Activated CD4-positive, alpha-beta T cell treated with anti-CD3 and anti-CD28 coated beads, Interleukin-2, amount 50 U/mL, for 24 hours (primary cell): ENCODE measurements around the gene ULK4.
"Not testable (repeated sequence)": the region's sequence is repeated elsewhere in the genome, so short reads cannot be mapped to it uniquely, and the experiment has no call there.

Experiments
- DNase-seq, 2 donors: peaks; one replicate each; pipeline ENCODE4 v3.0.0-alpha.2; 2020; ENCODE audit warnings: low read depth in 1 of 2, low spot score in 1 of 2

Gene ULK4

GRCh38 chr3:41448396-41448795 is 513.5 kb downstream of the ULK4 start:
- no peak for DNase-seq

- DNase-seq: no peak
Measured at GRCh38 chr3:41447701-41448100, 514.2 kb downstream of the ULK4 start.

- DNase-seq: not testable (repeated sequence)
Measured at GRCh38 chr3:41446316-41446715, 515.6 kb downstream of the ULK4 start.

DNA sequence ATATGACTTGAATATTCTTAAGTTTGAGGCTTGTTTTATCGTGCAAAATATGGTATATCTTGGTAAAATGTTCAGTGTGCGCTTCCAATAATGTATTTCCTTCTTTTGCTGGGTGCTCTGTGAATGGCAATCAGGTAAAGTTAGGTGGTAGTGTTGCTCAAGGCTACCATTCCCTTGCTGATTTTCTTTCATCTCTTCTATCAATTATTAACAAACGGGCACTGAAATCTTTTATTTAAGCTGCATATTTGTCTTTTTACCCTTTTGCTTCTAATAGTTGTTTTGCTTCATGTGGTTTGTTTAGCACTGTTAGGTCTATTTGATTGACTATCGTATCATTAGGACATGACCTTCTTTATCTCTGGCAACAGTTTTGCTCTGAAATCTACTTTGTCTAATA is 520.3 kb downstream of the ULK4 start:
- DNase-seq: no peak

- no peak for DNase-seq
Measured at GRCh38 chr3:41441139-41441538, 520.8 kb downstream of the ULK4 start.

- DNase-seq: no peak
Measured at GRCh38 chr3:41436983-41437382, 524.9 kb downstream of the ULK4 start.

GRCh38 chr3:41434781-41435180 is 527.1 kb downstream of the ULK4 start:
- no peak for DNase-seq

GRCh38 chr3:41431386-41431785 is 530.5 kb downstream of the ULK4 start:
- DNase-seq: no peak

DNA sequence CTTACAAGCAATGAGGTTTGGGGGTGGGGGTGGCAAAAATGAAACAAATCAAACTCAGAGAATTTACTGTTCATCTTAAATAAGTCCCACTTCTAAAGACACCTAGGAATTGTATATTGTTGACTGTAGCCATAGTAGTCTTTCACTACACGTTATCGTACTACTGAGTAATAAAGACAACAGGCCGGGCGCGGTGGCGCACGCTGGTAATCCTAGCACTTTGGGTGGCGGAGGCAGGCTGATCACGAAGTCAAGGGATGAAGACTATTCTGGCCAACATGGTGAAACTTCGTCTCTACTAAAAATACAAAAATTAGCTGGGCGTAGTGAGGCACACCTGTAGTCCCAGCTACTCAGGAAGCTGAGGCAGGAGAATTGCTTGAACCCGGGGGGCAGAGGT is 531.0 kb downstream of the ULK4 start:
- DNase-seq: no peak

GRCh38 chr3:41430391-41430790 is 531.5 kb downstream of the ULK4 start:
- no peak for DNase-seq

- DNase-seq: no peak
Measured at GRCh38 chr3:41426485-41426884, 535.4 kb downstream of the ULK4 start.

DNA sequence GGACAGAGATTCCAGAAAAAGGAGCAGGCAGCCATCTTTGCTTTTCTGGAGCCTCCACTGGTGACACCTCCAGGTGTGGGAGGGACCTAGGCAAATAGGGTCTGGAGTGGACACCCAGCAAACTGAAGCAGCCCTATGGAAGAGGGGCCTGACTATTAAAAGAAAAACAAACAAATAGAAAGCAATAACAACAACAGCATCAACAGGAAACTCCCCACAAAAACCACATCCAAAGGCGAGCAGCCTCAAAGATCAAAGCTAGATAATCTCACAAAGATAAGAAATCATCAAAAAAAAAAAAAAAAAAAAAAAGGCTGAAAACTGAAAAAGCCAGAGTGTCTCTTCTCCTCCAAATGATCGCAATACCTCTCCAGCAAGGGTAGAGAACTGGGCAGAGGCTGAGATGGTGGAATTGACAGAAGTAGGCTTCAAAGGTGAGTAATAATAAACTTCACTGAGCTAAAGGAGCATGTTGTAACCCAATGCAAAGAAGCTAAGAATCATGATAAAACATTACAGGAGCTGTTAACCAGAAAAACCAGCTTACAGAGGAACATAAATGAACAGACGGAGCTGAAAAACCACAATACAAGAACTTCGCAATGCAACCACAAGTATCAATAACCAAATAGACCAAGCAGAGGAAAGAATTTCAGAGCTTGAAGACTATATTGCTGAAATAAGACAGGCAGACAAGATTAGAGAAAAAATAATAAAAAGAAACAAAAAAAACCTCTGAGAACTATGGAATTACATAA is 537.2 kb downstream of the ULK4 start:
- no peak for DNase-seq

GRCh38 chr3:41419809-41420208 is 542.1 kb downstream of the ULK4 start:
- DNase-seq: no peak

DNA sequence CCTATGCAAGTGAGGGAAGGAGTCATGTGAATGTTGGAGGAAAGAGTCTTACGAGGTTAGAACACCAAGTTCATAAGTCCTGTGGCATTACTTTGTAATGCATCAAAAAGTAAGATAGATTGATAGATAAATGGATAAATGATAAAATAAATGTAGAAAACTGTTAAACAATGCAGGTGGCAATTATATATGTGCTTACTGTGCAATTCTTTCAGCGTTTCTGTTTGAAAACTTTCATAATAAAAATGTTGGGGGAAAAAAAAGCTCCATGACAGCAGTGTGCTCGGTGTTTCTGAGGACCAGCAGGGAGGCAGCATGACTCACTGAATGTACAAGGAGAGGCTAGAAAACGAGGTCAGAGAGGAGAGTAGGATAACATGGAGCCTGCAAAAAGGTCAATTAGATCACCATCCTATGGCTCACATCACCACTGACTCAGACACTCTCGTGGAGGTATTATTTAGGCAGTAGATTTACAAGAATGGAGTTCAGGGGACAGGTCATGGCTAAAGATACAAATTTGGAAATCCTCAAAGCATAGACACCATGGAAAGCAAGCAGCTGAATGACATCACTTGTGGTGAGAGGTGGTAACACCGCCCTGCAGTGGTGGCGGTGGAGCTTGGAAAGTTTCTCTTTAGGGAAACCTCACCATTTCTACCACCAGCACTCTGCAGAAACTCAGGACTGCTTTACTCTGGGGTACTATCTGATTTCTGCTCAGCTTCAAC is 542.8 kb downstream of the ULK4 start:
- DNase-seq: no peak

DNA sequence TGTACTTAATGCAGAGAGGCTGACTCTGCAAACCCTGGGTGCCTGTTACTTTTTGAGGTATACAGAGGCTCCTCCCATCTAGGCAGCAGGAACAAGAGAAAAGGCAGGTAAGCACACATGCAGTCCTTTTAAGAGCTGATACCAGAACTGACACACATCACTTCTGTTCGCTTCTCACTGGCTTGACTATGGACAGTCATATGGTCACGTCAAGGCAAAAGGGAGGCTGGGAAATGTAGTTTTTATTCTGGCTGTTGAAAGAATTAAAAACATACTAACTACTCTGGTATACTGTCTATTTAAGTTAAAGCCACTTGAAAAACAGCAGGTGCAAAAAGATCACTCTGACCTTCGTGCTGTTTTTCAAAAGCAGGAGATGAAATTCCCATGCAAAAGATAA is 544.3 kb downstream of the ULK4 start:
- no peak for DNase-seq

- DNase-seq: no peak
Measured at GRCh38 chr3:41411065-41411464, 550.8 kb downstream of the ULK4 start.

DNA sequence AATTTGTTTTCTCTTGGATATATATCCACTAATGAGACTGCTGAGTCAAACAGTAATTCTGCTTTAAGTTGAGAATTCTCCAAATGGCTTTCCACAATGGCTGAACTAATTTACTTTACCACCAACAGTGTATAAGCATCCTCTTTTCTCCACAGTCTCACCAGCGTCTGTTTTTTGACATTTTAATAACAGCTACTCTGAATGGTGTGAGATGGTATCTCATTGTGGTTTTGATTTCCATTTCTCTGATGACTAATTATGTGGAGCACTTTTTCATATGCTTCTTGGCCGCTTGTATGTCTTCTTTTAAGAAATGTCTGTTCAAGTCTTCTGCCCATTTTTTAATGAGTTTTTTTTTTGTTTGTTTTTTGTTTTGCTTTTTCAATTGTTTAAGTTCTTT is 556.4 kb downstream of the ULK4 start:
- DNase-seq: no peak

DNA sequence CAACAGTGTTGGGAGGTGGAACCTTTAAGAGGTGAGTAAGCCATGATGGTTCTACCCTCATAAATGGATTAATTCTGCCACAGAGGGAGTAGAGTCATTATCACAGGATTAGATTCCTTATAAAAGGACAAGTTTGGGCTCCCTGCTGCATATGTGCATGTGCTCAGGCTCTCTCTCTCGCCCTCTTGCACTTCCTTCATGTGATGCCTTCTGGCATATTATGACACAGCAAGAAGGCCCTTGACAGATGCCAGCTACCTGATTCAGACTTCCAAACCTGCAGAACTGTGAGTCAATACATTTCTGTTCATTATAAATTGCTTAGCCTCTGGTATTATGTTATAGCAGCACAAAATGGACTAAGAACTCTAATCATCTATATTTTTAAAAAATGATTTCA is 557.3 kb downstream of the ULK4 start:
- DNase-seq: no peak

GRCh38 chr3:41394896-41395295 is 567.0 kb downstream of the ULK4 start:
- no peak for DNase-seq

GRCh38 chr3:41370765-41371535 is 591.0 kb downstream of the ULK4 start:
- not testable (repeated sequence) for DNase-seq

DNA sequence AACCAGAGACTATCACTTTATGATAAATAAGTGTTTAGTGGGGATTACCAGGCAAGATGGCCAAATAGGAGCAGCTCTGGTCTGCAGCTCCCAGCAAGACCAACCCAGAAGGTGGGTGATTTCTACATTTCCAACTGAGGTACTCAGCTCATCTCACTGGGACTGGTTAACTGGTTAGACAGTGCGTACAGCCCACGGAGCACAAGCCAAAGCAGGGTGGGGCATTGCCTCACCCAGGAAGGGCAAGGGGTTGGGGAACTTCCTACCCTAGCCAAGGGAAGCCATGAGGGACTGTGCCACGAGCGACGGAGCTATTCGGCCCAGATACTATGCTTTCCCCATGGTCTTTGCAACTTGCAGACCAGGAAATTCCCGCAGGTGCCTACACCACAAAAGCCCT is 591.6 kb downstream of the ULK4 start:
- no peak for DNase-seq

GRCh38 chr3:41369838-41370237 is 592.1 kb downstream of the ULK4 start:
- no peak for DNase-seq
